ENCODE measurements around the gene PBXIP1. TPM values are rescaled to one million over a fixed set of nuclear protein-coding genes. Genes with fewer than 3 reads are reported as not detected.

PBXIP1 gene
- total and polyA plus RNA-seq, 2 of the 13 experiments (the other 11 are each of a cell fraction or from before 2014, with no cell fraction given) = 16.3 to 31.9 TPM

- TF ChIP-seq, protein P1, sequence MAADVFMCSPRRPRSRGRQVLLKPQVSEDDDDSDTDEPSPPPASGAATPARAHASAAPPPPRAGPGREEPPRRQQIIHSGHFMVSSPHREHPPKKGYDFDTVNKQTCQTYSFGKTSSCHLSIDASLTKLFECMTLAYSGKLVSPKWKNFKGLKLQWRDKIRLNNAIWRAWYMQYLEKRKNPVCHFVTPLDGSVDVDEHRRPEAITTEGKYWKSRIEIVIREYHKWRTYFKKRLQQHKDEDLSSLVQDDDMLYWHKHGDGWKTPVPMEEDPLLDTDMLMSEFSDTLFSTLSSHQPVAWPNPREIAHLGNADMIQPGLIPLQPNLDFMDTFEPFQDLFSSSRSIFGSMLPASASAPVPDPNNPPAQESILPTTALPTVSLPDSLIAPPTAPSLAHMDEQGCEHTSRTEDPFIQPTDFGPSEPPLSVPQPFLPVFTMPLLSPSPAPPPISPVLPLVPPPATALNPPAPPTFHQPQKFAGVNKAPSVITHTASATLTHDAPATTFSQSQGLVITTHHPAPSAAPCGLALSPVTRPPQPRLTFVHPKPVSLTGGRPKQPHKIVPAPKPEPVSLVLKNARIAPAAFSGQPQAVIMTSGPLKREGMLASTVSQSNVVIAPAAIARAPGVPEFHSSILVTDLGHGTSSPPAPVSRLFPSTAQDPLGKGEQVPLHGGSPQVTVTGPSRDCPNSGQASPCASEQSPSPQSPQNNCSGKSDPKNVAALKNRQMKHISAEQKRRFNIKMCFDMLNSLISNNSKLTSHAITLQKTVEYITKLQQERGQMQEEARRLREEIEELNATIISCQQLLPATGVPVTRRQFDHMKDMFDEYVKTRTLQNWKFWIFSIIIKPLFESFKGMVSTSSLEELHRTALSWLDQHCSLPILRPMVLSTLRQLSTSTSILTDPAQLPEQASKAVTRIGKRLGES (CRISPR knock-in tag; IDR thresholded peaks at IDR 0.05; ENCODE audit: borderline replicate concordance) = no peak
- TF ChIP-seq HMGXB4 (CRISPR knock-in tag; IDR thresholded peaks at IDR 0.05; ENCODE audit: borderline replicate concordance in 1 of 2, low read depth in 1 of 2) = no peak; a peak in 1 of 4 replicates
- TF ChIP-seq, protein P2, sequence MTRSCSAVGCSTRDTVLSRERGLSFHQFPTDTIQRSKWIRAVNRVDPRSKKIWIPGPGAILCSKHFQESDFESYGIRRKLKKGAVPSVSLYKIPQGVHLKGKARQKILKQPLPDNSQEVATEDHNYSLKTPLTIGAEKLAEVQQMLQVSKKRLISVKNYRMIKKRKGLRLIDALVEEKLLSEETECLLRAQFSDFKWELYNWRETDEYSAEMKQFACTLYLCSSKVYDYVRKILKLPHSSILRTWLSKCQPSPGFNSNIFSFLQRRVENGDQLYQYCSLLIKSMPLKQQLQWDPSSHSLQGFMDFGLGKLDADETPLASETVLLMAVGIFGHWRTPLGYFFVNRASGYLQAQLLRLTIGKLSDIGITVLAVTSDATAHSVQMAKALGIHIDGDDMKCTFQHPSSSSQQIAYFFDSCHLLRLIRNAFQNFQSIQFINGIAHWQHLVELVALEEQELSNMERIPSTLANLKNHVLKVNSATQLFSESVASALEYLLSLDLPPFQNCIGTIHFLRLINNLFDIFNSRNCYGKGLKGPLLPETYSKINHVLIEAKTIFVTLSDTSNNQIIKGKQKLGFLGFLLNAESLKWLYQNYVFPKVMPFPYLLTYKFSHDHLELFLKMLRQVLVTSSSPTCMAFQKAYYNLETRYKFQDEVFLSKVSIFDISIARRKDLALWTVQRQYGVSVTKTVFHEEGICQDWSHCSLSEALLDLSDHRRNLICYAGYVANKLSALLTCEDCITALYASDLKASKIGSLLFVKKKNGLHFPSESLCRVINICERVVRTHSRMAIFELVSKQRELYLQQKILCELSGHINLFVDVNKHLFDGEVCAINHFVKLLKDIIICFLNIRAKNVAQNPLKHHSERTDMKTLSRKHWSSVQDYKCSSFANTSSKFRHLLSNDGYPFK (CRISPR knock-in tag; IDR thresholded peaks at IDR 0.05; ENCODE audit: borderline replicate concordance) = 0 out of 2 replicates have a peak, but pooled peaks have one; percentile 32
- peak; percentile 69; the same call in 1 of the 2 replicates for TF ChIP-seq ZSCAN31 (CRISPR knock-in tag; IDR thresholded peaks at IDR 0.05; ENCODE audit: low read depth)
- TF ChIP-seq POLR2AphosphoS5 (IDR thresholded peaks at IDR 0.05; ENCODE audit: low read depth, low read length) = peak; percentile 69
- 0 out of 2 replicates have a peak, but pooled peaks have one; percentile 28 for TF ChIP-seq ZNF136 (CRISPR knock-in tag; IDR thresholded peaks at IDR 0.05; ENCODE audit: low read depth)
- peak; percentile 79 for TF ChIP-seq GABPB1 (CRISPR knock-in tag; IDR thresholded peaks at IDR 0.05)
- TF ChIP-seq SAFB2 (CRISPR knock-in tag; IDR thresholded peaks at IDR 0.05; ENCODE audit: borderline replicate concordance, low read depth) = no peak
- TF ChIP-seq, protein P3, sequence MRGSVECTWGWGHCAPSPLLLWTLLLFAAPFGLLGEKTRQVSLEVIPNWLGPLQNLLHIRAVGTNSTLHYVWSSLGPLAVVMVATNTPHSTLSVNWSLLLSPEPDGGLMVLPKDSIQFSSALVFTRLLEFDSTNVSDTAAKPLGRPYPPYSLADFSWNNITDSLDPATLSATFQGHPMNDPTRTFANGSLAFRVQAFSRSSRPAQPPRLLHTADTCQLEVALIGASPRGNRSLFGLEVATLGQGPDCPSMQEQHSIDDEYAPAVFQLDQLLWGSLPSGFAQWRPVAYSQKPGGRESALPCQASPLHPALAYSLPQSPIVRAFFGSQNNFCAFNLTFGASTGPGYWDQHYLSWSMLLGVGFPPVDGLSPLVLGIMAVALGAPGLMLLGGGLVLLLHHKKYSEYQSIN (CRISPR knock-in tag; IDR thresholded peaks at IDR 0.05; ENCODE audit: borderline replicate concordance) = no peak
- TF ChIP-seq TRIM22 (IDR thresholded peaks at IDR 0.05) = no peak
- TF ChIP-seq ZFY (CRISPR knock-in tag; IDR thresholded peaks at IDR 0.05) = peak; percentile 39
- no peak for TF ChIP-seq MATR3 (CRISPR knock-in tag; IDR thresholded peaks at IDR 0.05)
- TF ChIP-seq MED1 (CRISPR knock-in tag; IDR thresholded peaks at IDR 0.05) = peak; percentile 91
- TF ChIP-seq CHCHD3 (CRISPR knock-in tag; IDR thresholded peaks at IDR 0.05) = no peak
- no peak for TF ChIP-seq REPIN1 (CRISPR knock-in tag; IDR thresholded peaks at IDR 0.05; ENCODE audit: borderline replicate concordance, low read depth)
- TF ChIP-seq ZBTB7A (CRISPR knock-in tag; IDR thresholded peaks at IDR 0.05) = no peak
- peak; percentile 76 for TF ChIP-seq DRAP1 (CRISPR knock-in tag; IDR thresholded peaks at IDR 0.05)
Measured at GRCh38 chr1:154972517-154973343, 16.8 kb upstream of the PBXIP1 start (continued).
